Measurements from ENCODE around the gene TIMELESS.

GRCh38 chr12:56469007-56469930 is 20.0 kb upstream of the TIMELESS start:
- TF ChIP-seq EP300 (IDR thresholded peaks at IDR 0.05) (no peak), POLR2A (IDR thresholded peaks at IDR 0.05) (no peak)

Measured in gastroesophageal sphincter (tissue), 2 donors.